Spinal cord (tissue), 10 donors: ENCODE data around the gene CRMP1. TPM values are rescaled to one million over a fixed set of nuclear protein-coding genes. Genes with fewer than 3 reads are reported as not detected.
"Not testable (repeated sequence)": the region's sequence is repeated elsewhere in the genome, so short reads cannot be mapped to it uniquely, and the experiment has no call there.

Experiments used
- DNase-seq, 6 donors: peaks; one replicate each; pipeline versions ENCODE4 v3.0.0 to v3.0.0-alpha.2; 2013 to 2015; ENCODE audit warnings: low spot score in 6 of 6, low read depth in 4 of 6
- H3K27ac ChIP-seq: one replicate; pipeline ENCODE4 v1.5.1; 2013; ENCODE audit warnings: low read depth, low read length, control low read depth
- H3K27me3 ChIP-seq: one replicate; pipeline ENCODE4 v1.6.1; 2013; ENCODE audit warnings: low read length; ENCODE audit not compliant: control insufficient read depth, insufficient read depth
- H3K36me3 ChIP-seq: one replicate; pipeline ENCODE4 v1.6.1; 2013; ENCODE audit warnings: low read length; ENCODE audit not compliant: control insufficient read depth, insufficient read depth
- H3K4me1 ChIP-seq: one replicate; pipeline ENCODE4 v1.6.1; 2013; ENCODE audit warnings: low read length; ENCODE audit not compliant: control insufficient read depth, insufficient read depth
- H3K4me3 ChIP-seq: one replicate; pipeline ENCODE4 v1.5.1; 2013; ENCODE audit warnings: low read depth, low read length, control low read depth
- H3K9me3 ChIP-seq: one replicate; pipeline ENCODE4 v1.6.1; 2013; ENCODE audit warnings: low read length; ENCODE audit not compliant: control insufficient read depth, insufficient read depth
- WGBS: methylation state at CpG from one replicate; pipeline ENCODE4 v1.1.5; 2013; ENCODE audit warnings: missing lambda C conversion rate; ENCODE audit not compliant: insufficient coverage; 5-methylcytosine and 5-hydroxymethylcytosine counted together
- polyA plus RNA-seq, 2 donors: library from polyadenylated mRNA; unstranded; fragments of 120-200 nt; gene quantifications; one replicate each; pipeline ENCODE4 v1.2.1, GENCODE V29; 2013; ENCODE audit not compliant: insufficient read length in 2 of 2
- total RNA-seq, 2 donors: library from RNA; depleted of rRNA in 1 of 2; stranded (reverse); fragments of 120-200 nt in 1 of 2; fragments of >200 nt in 1 of 2; gene quantifications; one replicate each; pipeline versions ENCODE4 v1.2.3 to v1.2.4, GENCODE V29; 2013 to 2014
- donor health status: healthy.

CRMP1 gene
- total and polyA plus RNA-seq, 4 donors = 99.1 to 506 (median 301) TPM

GRCh38 chr4:5867866-5868265 lies 25.0 kb downstream of the CRMP1 start:
- Histone ChIP-seq H3K27me3 (no peaks in the 10 kb centered on the region), H3K27ac (no peak overlapping the region), H3K4me1 (peaks cover 20% of the 10 kb centered on the region), H3K36me3 (peaks cover 43% of the 10 kb centered on the region), H3K4me3 (no peak overlapping the region), H3K9me3 (no peaks in the 10 kb centered on the region)
- peak in 1 of 6 donors; percentile 77 for DNase-seq
- no CpG with 5 or more reads among the region's 3 CpGs for WGBS

- H3K4me3 ChIP-seq = no peak overlapping the region
- no CpG with 5 or more reads among the region's 10 CpGs for WGBS
- peaks cover 50% of the 10 kb centered on the region for H3K36me3 ChIP-seq
- H3K27me3 ChIP-seq = no peaks in the 10 kb centered on the region
- no peak overlapping the region for H3K27ac ChIP-seq
- peak in 1 of 6 donors; percentile 68 for DNase-seq
- peaks cover 20% of the 10 kb centered on the region for H3K4me1 ChIP-seq
- H3K9me3 ChIP-seq = no peaks in the 10 kb centered on the region
Observed at GRCh38 chr4:5866841-5867813, 25.8 kb downstream of the CRMP1 start.

GRCh38 chr4:5865896-5866599 lies 26.8 kb downstream of the CRMP1 start:
- Histone ChIP-seq H3K4me1 (peaks cover 17% of the 10 kb centered on the region), H3K27ac (no peak overlapping the region), H3K9me3 (no peaks in the 10 kb centered on the region), H3K4me3 (no peak overlapping the region), H3K27me3 (no peaks in the 10 kb centered on the region), H3K36me3 (peaks cover 57% of the 10 kb centered on the region)
- DNase-seq = no peak
- 87% methylated on average over 9 of the region's 12 CpGs for WGBS

- Histone ChIP-seq H3K4me3 (no peak overlapping the region), H3K4me1 (peaks cover 11% of the 10 kb centered on the region), H3K9me3 (no peaks in the 10 kb centered on the region), H3K27ac (no peak overlapping the region), H3K36me3 (peaks cover 71% of the 10 kb centered on the region), H3K27me3 (no peaks in the 10 kb centered on the region)
- DNase-seq = no peak
- WGBS = 80% methylated on average over 5 of the region's 15 CpGs
Observed at GRCh38 chr4:5863461-5864113, 29.3 kb downstream of the CRMP1 start.

GRCh38 chr4:5858020-5858769 lies 34.7 kb downstream of the CRMP1 start:
- peak in 2 of 6 donors; percentile 65 to 75 for DNase-seq
- peaks cover 76% of the 10 kb centered on the region for H3K36me3 ChIP-seq
- H3K27ac ChIP-seq = no peak overlapping the region
- H3K4me3 ChIP-seq = no peak overlapping the region
- H3K27me3 ChIP-seq = no peaks in the 10 kb centered on the region
- peaks cover 21% of the 10 kb centered on the region for H3K4me1 ChIP-seq
- no peaks in the 10 kb centered on the region for H3K9me3 ChIP-seq
- WGBS = 49% methylated on average over 15 of the region's 16 CpGs

GRCh38 chr4:5857199-5857598 lies 35.7 kb downstream of the CRMP1 start:
- 100% methylated on average over 1 of the region's 2 CpGs for WGBS
- Histone ChIP-seq H3K36me3 (peaks cover 77% of the 10 kb centered on the region), H3K27me3 (no peaks in the 10 kb centered on the region), H3K4me1 (peaks cover 28% of the 10 kb centered on the region), H3K9me3 (no peaks in the 10 kb centered on the region), H3K4me3 (no peak overlapping the region), H3K27ac (no peak overlapping the region)
- DNase-seq = no peak

- not testable (repeated sequence) for H3K9me3 ChIP-seq, H3K27ac ChIP-seq, H3K4me3 ChIP-seq, H3K27me3 ChIP-seq, DNase-seq
- WGBS = 97% methylated on average over 3 of the region's 3 CpGs
- H3K4me1 ChIP-seq = peaks cover 28% of the 10 kb centered on the region
- H3K36me3 ChIP-seq = peaks cover 79% of the 10 kb centered on the region
Observed at GRCh38 chr4:5856362-5856761, 36.5 kb downstream of the CRMP1 start.

GRCh38 chr4:5854929-5855328 lies 38.0 kb downstream of the CRMP1 start:
- peak in 1 of 6 donors; percentile 78 for DNase-seq
- peaks cover 28% of the 10 kb centered on the region for H3K4me1 ChIP-seq
- no CpG with 5 or more reads among the region's 3 CpGs for WGBS
- no peaks in the 10 kb centered on the region for H3K27me3 ChIP-seq
- H3K27ac ChIP-seq = no peak overlapping the region
- no peak overlapping the region for H3K4me3 ChIP-seq
- H3K36me3 ChIP-seq = peaks cover 80% of the 10 kb centered on the region
- H3K9me3 ChIP-seq = no peaks in the 10 kb centered on the region
